Liver (tissue), 9 donors: Measurements from ENCODE around the gene DSTN. TPM values are rescaled to one million over a fixed set of nuclear protein-coding genes. Genes with fewer than 3 reads are reported as not detected.

Experiments used
- DNase-seq: peaks from one replicate; pipeline ENCODE4 v3.0.0-alpha.2; 2017; ENCODE audit warnings: low spot score
- H3K27ac ChIP-seq, 2 donors: one replicate each; pipeline ENCODE4 v1.7.0; 2013; ENCODE audit warnings: inconsistent platforms in 2 of 2, low read length in 2 of 2, control low read depth in 1 of 2, low read depth in 1 of 2, mild to moderate bottlenecking in 1 of 2
- H3K27me3 ChIP-seq, 4 donors: one replicate each; pipeline versions ENCODE4 v1.6.1 to v1.7.0; 2013; ENCODE audit warnings: low read length in 3 of 4, inconsistent platforms in 1 of 4, mild to moderate bottlenecking in 1 of 4, moderate library complexity in 1 of 4; ENCODE audit not compliant: control insufficient read depth in 4 of 4, insufficient read depth in 4 of 4
- H3K36me3 ChIP-seq, 4 donors: one replicate each; pipeline versions ENCODE4 v1.6.1 to v1.7.0; 2013; ENCODE audit warnings: low read length in 3 of 4, mild to moderate bottlenecking in 3 of 4, low read depth in 1 of 4, moderate library complexity in 1 of 4; ENCODE audit not compliant: control insufficient read depth in 4 of 4, insufficient read depth in 3 of 4
- H3K4me1 ChIP-seq, 4 donors: one replicate each; pipeline versions ENCODE4 v1.6.1 to v1.7.0; 2013; ENCODE audit warnings: low read length in 3 of 4, mild to moderate bottlenecking in 3 of 4, moderate library complexity in 1 of 4; ENCODE audit not compliant: control insufficient read depth in 4 of 4, insufficient read depth in 4 of 4
- H3K4me3 ChIP-seq, 3 donors: one replicate each; pipeline versions ENCODE4 v1.6.1 to v1.7.0; 2013; ENCODE audit warnings: low read length in 3 of 3, control low read depth in 1 of 3, low read depth in 1 of 3, mild to moderate bottlenecking in 1 of 3
- H3K9ac ChIP-seq, 2 donors: one replicate each; pipeline ENCODE4 v1.7.0; 2013; ENCODE audit warnings: low read length in 2 of 2, mild to moderate bottlenecking in 2 of 2, moderate library complexity in 2 of 2, control low read depth in 1 of 2, low read depth in 1 of 2
- H3K9me3 ChIP-seq, 4 donors: one replicate each; pipeline versions ENCODE4 v1.6.1 to v1.7.0; 2013; ENCODE audit warnings: low read length in 3 of 4; ENCODE audit not compliant: control insufficient read depth in 4 of 4
- CTCF ChIP-seq: fragments of 150-350 bp; IDR thresholded peaks from 2 replicates; pipeline ENCODE4 v1.5.1; 2017; ENCODE audit warnings: improper control_type of control experiment, low read depth, low read length; ENCODE audit not compliant: missing input control
- EGR1 ChIP-seq, 2 donors: IDR thresholded peaks; 2 replicates each; pipeline ENCODE4 v1.6.1; 2016 to 2018; ENCODE audit warnings: antibody characterized with exemption in 2 of 2, low read depth in 2 of 2
- FOXA1 ChIP-seq: IDR thresholded peaks from 2 replicates; pipeline ENCODE4 v1.6.1; 2016; ENCODE audit warnings: antibody characterized with exemption
- FOXA2 ChIP-seq: IDR thresholded peaks from 2 replicates; pipeline ENCODE4 v1.6.1; 2016; ENCODE audit warnings: antibody characterized with exemption
- GABPA ChIP-seq, 2 donors: IDR thresholded peaks in 1 of 2; conservative IDR thresholded peaks in 1 of 2; 2 replicates each; pipeline ENCODE4 v1.6.1; 2016; ENCODE audit warnings: antibody characterized with exemption in 2 of 2, mild to moderate bottlenecking in 1 of 2, moderate library complexity in 1 of 2
- HNF4A ChIP-seq, 2 donors: conservative IDR thresholded peaks; 2 replicates each; pipeline ENCODE4 v1.6.1; 2016; ENCODE audit warnings: antibody characterized with exemption in 2 of 2, mild to moderate bottlenecking in 2 of 2
- HNF4G ChIP-seq: IDR thresholded peaks from 2 replicates; pipeline ENCODE4 v1.6.1; 2016; ENCODE audit warnings: antibody characterized with exemption
- JUND ChIP-seq, 2 donors: IDR thresholded peaks; 2 replicates each; pipeline ENCODE4 v1.6.1; 2016; ENCODE audit warnings: antibody characterized with exemption in 2 of 2
- NR2F2 ChIP-seq: IDR thresholded peaks from 2 replicates; pipeline ENCODE4 v1.6.1; 2016; ENCODE audit warnings: antibody characterized with exemption
- RAD21 ChIP-seq, 2 donors: IDR thresholded peaks; 2 replicates each; pipeline ENCODE4 v1.6.1; 2016; ENCODE audit warnings: antibody characterized with exemption in 2 of 2, mild to moderate bottlenecking in 2 of 2
- REST ChIP-seq: IDR thresholded peaks from 2 replicates; pipeline ENCODE4 v1.6.1; 2016; ENCODE audit warnings: antibody characterized with exemption, mild to moderate bottlenecking
- RXRA ChIP-seq, 2 donors: IDR thresholded peaks; 2 replicates each; pipeline ENCODE4 v1.6.1; 2017 to 2018; ENCODE audit warnings: antibody characterized with exemption in 2 of 2, mild to moderate bottlenecking in 1 of 2
- TAF1 ChIP-seq: conservative IDR thresholded peaks from 2 replicates; pipeline ENCODE4 v1.6.1; 2016; ENCODE audit warnings: antibody characterized with exemption, mild to moderate bottlenecking
- YY1 ChIP-seq: IDR thresholded peaks from 2 replicates; pipeline ENCODE4 v1.6.1; 2016; ENCODE audit warnings: antibody characterized with exemption, mild to moderate bottlenecking
- ZBTB33 ChIP-seq: IDR thresholded peaks from 2 replicates; pipeline ENCODE4 v1.6.1; 2016; ENCODE audit warnings: antibody characterized with exemption
- WGBS: extraction: QIAGEN DNeasy Blood & Tissue Kit; methylation state at CpG from one replicate; pipeline ENCODE4 v1.1.7; 2013; 5-methylcytosine and 5-hydroxymethylcytosine counted together
- polyA plus RNA-seq, 2 donors: library from polyadenylated mRNA; stranded (reverse) in 1 of 2; unstranded in 1 of 2; fragments of 200-250 nt in 1 of 2; fragments of >200 nt in 1 of 2; fragmentation: Nextera tagmentation in 1 of 2; extraction: Ambion mirVana in 1 of 2; gene quantifications; one replicate each; pipeline versions ENCODE4 v1.2.1 to v1.2.3, GENCODE V29; 2013 to 2015
- total RNA-seq, 2 donors: library from RNA; depleted of rRNA; stranded (reverse); fragments of >200 nt; gene quantifications; one replicate each; pipeline ENCODE4 v1.2.3, GENCODE V29; 2014
- donor health status: healthy.
- donor health status: healthy.
- donor health status: healthy.
- donor health status: healthy.
- donor health status: healthy.

DSTN gene
- total and polyA plus RNA-seq, 4 donors, result 39.9 to 137 (median 108) TPM

GRCh38 chr20:17655865-17656479 lies 86.1 kb downstream of the DSTN start:
- no peak for TF ChIP-seq HNF4A (conservative IDR thresholded peaks at IDR 0.05)
- TF ChIP-seq HNF4G, result no peak
- no peak for TF ChIP-seq JUND (IDR thresholded peaks at IDR 0.05)
- no peak for TF ChIP-seq RAD21 (IDR thresholded peaks at IDR 0.05)
- TF ChIP-seq REST, result no peak
- no peak for TF ChIP-seq NR2F2
- TF ChIP-seq ZBTB33, result no peak
- TF ChIP-seq TAF1, result no peak
- no peak for TF ChIP-seq GABPA (IDR thresholded peaks at IDR 0.05 in 1 of 2, conservative IDR thresholded peaks at IDR 0.05 in 1 of 2)
- TF ChIP-seq RXRA (IDR thresholded peaks at IDR 0.05), result no peak
- TF ChIP-seq YY1, result no peak
- TF ChIP-seq EGR1 (IDR thresholded peaks at IDR 0.05; ENCODE audit: low read depth in 2 of 2), result no peak
- no peak for TF ChIP-seq FOXA2
- H3K36me3 ChIP-seq, result peaks cover 4 to 47% (median 34%) of the 10 kb centered on the region in 4 donors
- H3K9me3 ChIP-seq, result peaks cover 0 to 2% (median 0%) of the 10 kb centered on the region in 4 donors
- H3K4me1 ChIP-seq, result peaks cover 14 to 33% (median 24%) of the 10 kb centered on the region in 4 donors
- no peak overlapping the region for H3K9ac ChIP-seq
- no peaks in the 10 kb centered on the region for H3K27me3 ChIP-seq
- 92% methylated on average over 11 of the region's 11 CpGs for WGBS
- DNase-seq, result no peak
- no peak overlapping the region for H3K27ac ChIP-seq
- no peak overlapping the region for H3K4me3 ChIP-seq

- TF ChIP-seq CTCF (no peak), JUND (IDR thresholded peaks at IDR 0.05) (no peak), REST (no peak), RXRA (IDR thresholded peaks at IDR 0.05) (no peak), ZBTB33 (no peak), EGR1 (IDR thresholded peaks at IDR 0.05; ENCODE audit: low read depth in 2 of 2) (no peak), FOXA1 (no peak), HNF4G (no peak), FOXA2 (no peak), NR2F2 (no peak)
- peaks cover 0 to 2% (median 0%) of the 10 kb centered on the region in 4 donors for H3K9me3 ChIP-seq
- peak overlapping the region in 1 of 2 donors; percentile 10 for H3K27ac ChIP-seq
- no peak overlapping the region for H3K9ac ChIP-seq
- H3K36me3 ChIP-seq, result peaks cover 4 to 47% (median 34%) of the 10 kb centered on the region in 4 donors
- no peaks in the 10 kb centered on the region for H3K27me3 ChIP-seq
- 78% methylated on average over 9 of the region's 9 CpGs for WGBS
- H3K4me3 ChIP-seq, result no peak overlapping the region
- peaks cover 10 to 31% (median 22%) of the 10 kb centered on the region in 4 donors for H3K4me1 ChIP-seq
- DNase-seq, result no peak
Observed at GRCh38 chr20:17657079-17657825, 87.4 kb downstream of the DSTN start.
